Mammary epithelial cell (primary cell): ENCODE data around the gene AAMP.

Experiments
- CTCF ChIP-seq, 2 donors: IDR thresholded peaks in 1 of 2; conservative IDR thresholded peaks in 1 of 2; 2 replicates each; pipeline ENCODE4 v1.5.1; 2011 to 2012; ENCODE audit warnings: inconsistent platforms in 2 of 2, low read length in 2 of 2, mild to moderate bottlenecking in 2 of 2, control low read depth in 1 of 2, low read depth in 1 of 2; ENCODE audit not compliant: insufficient read depth in 1 of 2; ENCODE audit errors: extremely low read depth in 1 of 2
- EZH2 ChIP-seq: IDR thresholded peaks from 2 replicates; pipeline ENCODE4 v1.6.1; 2012; ENCODE audit warnings: low read length, inconsistent platforms, borderline replicate concordance

GRCh38 chr2:218262631-218263586, 7.0 kb downstream of the AAMP start:
- TF ChIP-seq CTCF (conservative IDR thresholded peaks at IDR 0.05 in 1 of 2, IDR thresholded peaks at IDR 0.05 in 1 of 2; ENCODE audit: extremely low read depth in 1 of 2, insufficient read depth in 1 of 2, low read depth in 1 of 2, low read length in 2 of 2) (no peak), EZH2 (no peak)
